ENCODE measurements around the gene MIB2.

DNA sequence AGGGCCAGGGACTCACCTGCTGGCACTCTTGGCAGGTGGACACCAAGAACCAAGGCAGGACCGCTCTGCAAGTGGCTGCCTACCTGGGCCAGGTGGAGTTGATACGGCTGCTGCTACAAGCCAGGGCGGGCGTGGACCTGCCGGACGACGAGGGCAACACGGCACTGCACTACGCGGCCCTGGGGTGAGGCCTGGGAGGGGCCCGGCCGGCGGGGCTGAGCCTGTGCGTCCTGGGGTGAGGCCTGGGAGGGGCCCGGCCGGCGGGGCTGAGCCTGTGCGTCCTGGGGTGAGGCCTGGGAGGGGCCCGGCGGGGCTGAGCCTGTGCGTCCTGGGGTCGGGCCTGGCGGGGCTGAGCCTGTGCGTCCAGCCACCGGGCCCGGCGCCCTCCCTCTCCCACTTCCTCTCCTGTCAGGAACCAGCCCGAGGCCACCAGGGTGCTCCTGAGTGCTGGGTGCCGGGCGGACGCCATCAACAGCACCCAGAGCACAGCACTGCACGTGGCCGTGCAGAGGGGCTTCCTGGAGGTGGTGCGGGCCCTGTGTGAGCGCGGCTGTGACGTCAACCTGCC, 12.0 kb downstream of the MIB2 start:
- TF ChIP-seq YY1 (IDR thresholded peaks at IDR 0.05; ENCODE audit: insufficient read depth, insufficient read length): no peak
- no peak for TF ChIP-seq ZNF274 (IDR thresholded peaks at IDR 0.05; ENCODE audit: low read depth, low read length)
- TF ChIP-seq SUZ12 (IDR thresholded peaks at IDR 0.05; ENCODE audit: extremely low read depth, insufficient read depth, insufficient read length): no peak

Measured in NT2/D1 (cell line).